ENCODE results near the gene RBM4. TPM values are rescaled to one million over a fixed set of nuclear protein-coding genes. Genes with fewer than 3 reads are reported as not detected.

Gene RBM4
- total RNA-seq, 2 donors from 2014 or later, result 105 to 137 TPM

GRCh38 chr11:66607126-66607834 lies 31.2 kb upstream of the RBM4 start:
- H3K4me1 ChIP-seq (replicated peaks), result no peaks in the 10 kb centered on the region
- H3K27me3 ChIP-seq (replicated peaks; ENCODE audit: insufficient read depth), result no peaks in the 10 kb centered on the region
- no peaks in the 10 kb centered on the region for H3K9me3 ChIP-seq
- H3K27ac ChIP-seq, result peak overlapping the region; percentile 51 to 64
- WGBS, result 11% methylated on average over 8 of the region's 8 CpGs
- peak; percentile 77 for TF ChIP-seq POLR2AphosphoS5 (IDR thresholded peaks at IDR 0.05)
- no peak for TF ChIP-seq CTCF (IDR thresholded peaks at IDR 0.05)
- TF ChIP-seq POLR2A (IDR thresholded peaks at IDR 0.05), result no peak
- no peaks in the 10 kb centered on the region for H3K36me3 ChIP-seq
- H3K4me3 ChIP-seq, result no peak overlapping the region
- peak; percentile 84 for DNase-seq (ENCODE audit: low spot score)
- intact Hi-C loops (cut with DNase I), result no loop called here

DNA sequence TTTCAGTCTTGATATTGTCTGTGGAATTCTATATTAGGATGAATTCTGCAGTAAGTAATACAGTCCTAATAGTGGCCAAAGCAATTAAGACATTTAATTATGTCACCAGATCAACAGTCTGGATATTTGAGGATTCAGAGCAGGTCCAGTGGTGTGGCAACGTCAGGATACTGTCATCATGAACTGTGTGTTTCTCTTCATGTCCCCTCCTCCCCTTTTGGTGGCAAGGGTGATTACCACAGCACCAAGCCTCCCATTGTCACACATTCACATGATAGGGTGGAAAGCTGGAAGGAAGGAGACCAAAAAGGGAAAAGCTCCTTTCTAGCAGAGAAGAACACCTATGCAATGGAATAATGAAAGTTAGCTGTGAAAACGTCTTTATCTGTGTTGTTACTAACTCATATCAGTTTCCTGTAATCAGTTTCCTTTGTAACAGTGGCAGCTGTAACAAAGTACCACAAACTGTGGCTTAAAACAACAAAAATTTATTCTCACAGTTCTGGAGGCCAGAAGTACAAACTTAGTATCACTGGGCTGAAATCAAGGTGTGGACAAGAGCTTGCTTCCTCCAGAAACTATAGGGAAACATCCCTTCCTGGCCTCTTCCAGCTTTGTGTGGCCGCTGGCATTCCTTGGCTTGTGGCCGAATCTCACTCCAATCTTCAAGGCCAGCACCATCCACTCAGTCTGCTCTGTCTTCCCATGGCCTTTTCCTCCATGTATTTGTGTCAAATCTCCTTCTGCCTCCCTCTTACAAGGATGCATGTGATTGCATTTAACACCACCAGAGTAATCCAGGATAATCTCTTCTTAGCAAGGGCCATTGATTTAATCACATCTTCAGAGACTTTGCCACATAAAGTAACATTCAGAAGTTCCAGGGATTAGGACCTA lies 28.5 kb upstream of the RBM4 start:
- Histone ChIP-seq H3K27me3 (replicated peaks; ENCODE audit: insufficient read depth) (no peaks in the 10 kb centered on the region), H3K4me3 (no peak overlapping the region), H3K27ac (no peak overlapping the region), H3K36me3 (no peaks in the 10 kb centered on the region), H3K4me1 (replicated peaks) (no peaks in the 10 kb centered on the region), H3K9me3 (no peaks in the 10 kb centered on the region)
- DNase-seq (ENCODE audit: low spot score), result no peak
- WGBS, result 78% methylated on average over 4 of the region's 4 CpGs
- no peak for TF ChIP-seq CTCF (IDR thresholded peaks at IDR 0.05)
- no peak for TF ChIP-seq POLR2AphosphoS5 (IDR thresholded peaks at IDR 0.05)
- no peak for TF ChIP-seq POLR2A (IDR thresholded peaks at IDR 0.05)
- intact Hi-C loops (cut with DNase I), result no loop called here

DNA sequence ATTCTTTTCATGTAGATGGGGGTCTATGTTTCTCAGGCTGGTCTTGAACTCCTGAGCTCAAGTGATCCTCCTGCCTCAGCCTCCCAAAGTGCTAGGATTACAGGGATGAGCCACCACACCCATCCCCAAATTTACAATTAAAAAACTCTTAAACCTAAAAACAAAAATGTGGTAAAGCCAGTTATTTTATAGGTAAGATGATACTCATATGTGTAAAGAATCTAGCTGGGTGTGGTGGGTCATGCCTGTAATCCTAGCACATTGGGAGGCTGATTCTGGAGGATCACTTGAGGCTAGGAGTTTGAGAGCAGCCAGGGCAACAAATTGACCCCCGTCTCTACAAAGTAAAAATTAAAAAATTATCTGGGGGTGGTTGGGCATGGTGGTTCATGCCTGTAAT lies 26.0 kb upstream of the RBM4 start:
- H3K9me3 ChIP-seq, result no peaks in the 10 kb centered on the region
- no peak for DNase-seq (ENCODE audit: low spot score)
- no peaks in the 10 kb centered on the region for H3K36me3 ChIP-seq
- H3K27ac ChIP-seq, result no peak overlapping the region
- WGBS, result 83% methylated on average over 1 of the region's 1 CpG
- no peaks in the 10 kb centered on the region for H3K27me3 ChIP-seq (replicated peaks; ENCODE audit: insufficient read depth)
- intact Hi-C loops (cut with DNase I), result no loop called here
- H3K4me3 ChIP-seq, result no peak overlapping the region
- TF ChIP-seq POLR2A (IDR thresholded peaks at IDR 0.05) (no peak), POLR2AphosphoS5 (IDR thresholded peaks at IDR 0.05) (no peak)
- no peaks in the 10 kb centered on the region for H3K4me1 ChIP-seq (replicated peaks)

DNA sequence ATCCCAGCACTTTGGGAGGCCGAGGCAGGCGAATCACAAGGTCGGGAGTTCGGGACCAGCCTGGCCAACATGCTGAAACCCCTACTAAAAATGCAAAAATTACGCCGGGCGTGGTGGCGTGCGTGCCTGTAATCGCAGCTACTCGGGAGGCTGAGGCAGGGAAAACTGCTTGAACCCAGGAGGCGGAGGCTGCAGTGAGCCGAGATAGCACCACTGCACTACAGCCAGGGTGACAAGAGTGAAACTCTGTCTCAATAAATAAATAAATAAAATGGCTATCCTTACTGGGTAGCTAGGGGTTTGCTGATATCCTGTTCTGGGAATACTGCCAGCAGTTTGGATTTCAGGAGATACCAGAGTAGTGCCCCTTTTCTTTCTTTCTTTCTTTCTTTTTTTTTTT lies 24.4 kb upstream of the RBM4 start:
- intact Hi-C loops (cut with DNase I), result no loop called here
- TF ChIP-seq POLR2AphosphoS5 (IDR thresholded peaks at IDR 0.05), result no peak
- TF ChIP-seq POLR2A (IDR thresholded peaks at IDR 0.05), result no peak
- TF ChIP-seq CTCF (IDR thresholded peaks at IDR 0.05), result no peak
- Histone ChIP-seq H3K27me3 (replicated peaks; ENCODE audit: insufficient read depth) (no peaks in the 10 kb centered on the region), H3K4me1 (replicated peaks) (no peaks in the 10 kb centered on the region), H3K4me3 (no peak overlapping the region), H3K36me3 (no peaks in the 10 kb centered on the region), H3K9me3 (no peaks in the 10 kb centered on the region), H3K27ac (no peak overlapping the region)
- no peak for DNase-seq (ENCODE audit: low spot score)
- 97% methylated on average over 13 of the region's 13 CpGs for WGBS

GRCh38 chr11:66616379-66617154 lies 21.9 kb upstream of the RBM4 start, which contains the start of gene RBM14:
TSS of gene RBM14 (plus strand) at chr11:66616630. CDS start at chr11:66616721, 91 bp downstream.
- Histone ChIP-seq H3K27me3 (replicated peaks; ENCODE audit: insufficient read depth) (no peaks in the 10 kb centered on the region), H3K4me3 (peak within 1 kb of the TSS; percentile 80 to 95), H3K4me1 (replicated peaks) (peaks cover 9% of the 10 kb centered on the region), H3K9me3 (no peaks in the 10 kb centered on the region), H3K36me3 (no peaks in the 10 kb centered on the region), H3K27ac (peak within 1 kb of the TSS; percentile 94)
- TF ChIP-seq CTCF (IDR thresholded peaks at IDR 0.05), result peak in 1 of 4 experiments; percentile 24
- peak; percentile 99 for TF ChIP-seq POLR2AphosphoS5 (IDR thresholded peaks at IDR 0.05)
- peak; percentile 99 for TF ChIP-seq POLR2A (IDR thresholded peaks at IDR 0.05)
- intact Hi-C loops (cut with DNase I), result no loop called here
- WGBS, result under 1% methylated on average over 88 of the region's 90 CpGs
- DNase-seq (ENCODE audit: low spot score), result peak; percentile 99

Measured in prostate gland (tissue), 2 donors.